Peyer's patch (tissue), 4 donors: ENCODE measurements around the gene TPSD1.

ENCODE experiments used
- CTCF ChIP-seq, 6 experiments: fragments of 450-650 bp in 4 of 6; fragments of 200-600 bp in 2 of 6; sonication (generic) in 1 of 6; IDR thresholded peaks; one replicate each; pipeline ENCODE4 v1.5.1; 2017 to 2019; ENCODE audit warnings: antibody characterized with exemption in 6 of 6, mild to moderate bottlenecking in 3 of 6, moderate library complexity in 1 of 6
- POLR2A ChIP-seq, 2 donors: fragments of 450-650 bp; IDR thresholded peaks; one replicate each; pipeline ENCODE4 v1.5.1; 2017; ENCODE audit warnings: antibody characterized with exemption in 2 of 2, mild to moderate bottlenecking in 2 of 2, moderate library complexity in 2 of 2

DNA sequence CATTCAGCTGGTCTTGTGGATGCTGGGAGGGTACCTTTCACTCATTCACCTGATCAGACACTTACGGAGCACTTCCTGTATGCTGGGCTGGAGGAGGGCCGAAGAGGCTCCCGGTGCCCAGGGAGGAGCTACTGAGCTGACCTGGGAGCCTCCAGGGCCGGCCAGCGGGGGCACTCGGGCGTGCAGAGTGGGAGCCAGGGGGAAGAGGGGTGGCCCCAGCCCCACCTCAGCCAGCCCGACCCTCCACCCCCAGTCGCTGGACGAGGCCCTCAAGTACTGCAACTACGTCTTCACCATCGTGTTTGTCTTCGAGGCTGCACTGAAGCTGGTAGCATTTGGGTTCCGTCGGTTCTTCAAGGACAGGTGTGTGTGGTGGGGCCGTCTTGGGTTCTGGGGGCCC lies 41.1 kb upstream of the TPSD1 start:
- TF ChIP-seq CTCF (IDR thresholded peaks at IDR 0.05) (no peak), POLR2A (IDR thresholded peaks at IDR 0.05) (no peak)
